Cardiac septum (tissue), 1 donor: ENCODE data around the gene ING5. TPM values are rescaled to one million over a fixed set of nuclear protein-coding genes. Genes with fewer than 3 reads are reported as not detected.

Source experiments
- DNase-seq: peaks from one replicate; pipeline ENCODE4 v3.0.0-alpha.2; 2020; ENCODE audit warnings: low spot score
- intact Hi-C: fragments of 100-400 bp; cut with DNase I; formaldehyde crosslinking; loops from one replicate; pipeline ENCODE4 v1.14.0; 2022
- total RNA-seq: library from RNA; stranded (reverse); fragmentation: NEBNext Ultra II Directional; extraction: Animal tissue kit (Norgen Biotek cat#: 25700); gene quantifications from one replicate; pipeline ENCODE4 v1.2.1, GENCODE V29; 2021
- donor health status: DM: no; HTN: no; CAD: no.

The ING5 gene
- total RNA-seq, 1 donor from 2014 or later: 14.9 TPM

DNA sequence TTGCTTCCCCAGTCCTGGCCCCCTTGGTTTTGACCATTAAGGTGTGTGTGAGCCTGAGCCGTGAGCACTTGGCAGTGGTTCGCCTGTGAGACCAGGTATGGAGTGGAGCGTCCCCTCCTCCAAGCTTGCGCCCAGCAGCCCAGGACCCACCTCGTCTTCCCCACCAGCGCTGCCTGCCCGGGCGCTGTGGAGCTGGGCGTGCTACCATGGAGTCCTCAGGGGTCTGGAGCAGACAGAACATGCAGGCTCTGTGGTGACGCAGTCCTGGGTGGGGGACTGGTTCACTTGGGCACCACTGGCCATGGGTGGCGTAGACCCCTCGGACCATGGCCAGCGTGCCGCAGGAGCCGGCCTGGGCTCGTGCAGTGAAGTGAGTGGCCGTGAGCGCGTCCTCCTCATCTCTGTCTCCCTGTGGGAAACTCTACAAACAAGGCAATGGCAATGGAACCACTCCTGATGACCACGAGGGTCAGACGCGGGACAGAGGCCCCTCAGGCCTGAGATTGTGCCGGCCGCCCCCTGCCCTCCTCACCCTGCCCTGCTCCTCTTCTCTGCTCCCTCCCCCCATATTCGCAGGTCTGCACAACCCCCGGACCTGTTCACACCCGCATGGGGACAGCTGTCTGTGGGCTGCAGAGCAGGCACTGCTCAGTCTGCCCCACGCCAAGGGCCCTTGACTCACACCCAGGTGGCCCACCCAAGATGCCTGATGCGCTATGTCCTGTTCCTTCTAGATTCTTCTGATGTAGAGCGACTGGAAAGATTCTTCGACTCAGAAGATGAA is 30.2 kb upstream of the ING5 start:
- no peak for DNase-seq
- intact Hi-C loops: no loop called here

DNA sequence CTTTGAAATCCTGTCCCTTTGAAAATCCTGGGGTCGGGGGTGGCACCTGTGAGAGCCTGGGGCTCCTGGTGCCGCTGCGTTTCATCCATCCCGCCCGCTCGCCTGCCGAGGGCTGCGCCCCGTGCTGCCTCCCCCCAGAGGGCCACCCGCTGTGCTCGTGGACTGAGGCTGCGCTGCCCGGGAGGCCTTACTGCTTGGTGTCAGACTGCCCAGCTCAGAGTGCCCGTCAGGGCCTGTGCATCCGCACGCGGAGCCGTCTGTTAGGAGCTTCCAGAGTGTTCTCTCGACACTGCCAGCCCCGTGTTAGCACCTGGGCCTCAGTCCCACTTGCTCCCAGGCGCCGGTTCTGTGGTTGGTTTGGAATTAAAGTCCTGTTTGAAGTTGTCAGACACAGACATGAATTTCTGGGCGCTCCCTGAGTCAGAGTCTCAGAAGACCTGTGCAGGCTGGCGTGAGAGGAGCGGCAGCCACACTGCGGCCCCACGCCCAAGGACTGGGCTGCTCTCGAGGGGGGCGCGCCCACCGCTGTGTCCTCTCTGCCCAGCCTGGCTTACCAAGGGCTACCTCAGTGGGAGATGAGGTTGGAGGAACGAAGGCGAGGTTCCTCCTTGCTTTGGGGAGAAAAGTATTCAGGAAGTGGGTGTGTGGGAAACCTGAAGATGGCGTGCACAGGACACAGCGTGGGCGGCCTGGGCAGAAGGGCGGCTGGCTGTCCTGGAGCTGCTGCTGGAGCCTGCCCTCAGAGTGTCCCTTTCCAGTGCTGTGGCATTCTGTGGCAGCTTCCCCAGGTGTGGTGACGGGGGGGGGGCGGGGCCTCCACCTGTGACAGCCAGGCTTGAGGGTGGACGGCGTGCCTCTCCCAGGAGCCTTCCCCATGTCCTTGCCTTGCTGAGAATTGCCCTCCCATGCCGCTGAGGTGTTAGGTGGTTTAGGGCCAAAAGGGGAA is 29.3 kb upstream of the ING5 start:
- DNase-seq: no peak
- intact Hi-C loops: no loop called here

DNA sequence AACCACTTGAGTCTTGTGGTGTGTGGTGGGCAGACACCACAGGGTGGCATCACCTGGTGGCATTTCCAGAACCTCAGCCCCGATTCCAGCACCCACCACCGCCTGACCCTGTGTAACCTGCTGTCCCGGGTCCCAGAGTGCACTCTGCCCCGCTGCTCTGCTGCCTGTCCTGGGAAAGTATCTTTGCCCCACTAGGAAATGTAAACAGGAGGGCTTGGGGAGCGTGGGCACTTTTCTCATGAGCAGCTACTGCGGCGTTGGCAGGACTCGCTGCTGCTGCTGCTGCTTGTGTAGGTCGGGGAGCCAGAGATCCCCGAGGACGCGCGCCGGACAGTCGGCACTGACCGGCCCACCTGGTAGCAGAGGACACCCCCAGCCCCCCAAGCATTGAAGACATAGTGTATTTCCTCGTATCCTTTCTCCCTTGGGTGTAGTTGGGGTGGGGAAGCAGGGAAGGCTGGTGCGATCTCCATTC is 28.6 kb upstream of the ING5 start:
- intact Hi-C loops: no loop called here
- DNase-seq: no peak

DNA sequence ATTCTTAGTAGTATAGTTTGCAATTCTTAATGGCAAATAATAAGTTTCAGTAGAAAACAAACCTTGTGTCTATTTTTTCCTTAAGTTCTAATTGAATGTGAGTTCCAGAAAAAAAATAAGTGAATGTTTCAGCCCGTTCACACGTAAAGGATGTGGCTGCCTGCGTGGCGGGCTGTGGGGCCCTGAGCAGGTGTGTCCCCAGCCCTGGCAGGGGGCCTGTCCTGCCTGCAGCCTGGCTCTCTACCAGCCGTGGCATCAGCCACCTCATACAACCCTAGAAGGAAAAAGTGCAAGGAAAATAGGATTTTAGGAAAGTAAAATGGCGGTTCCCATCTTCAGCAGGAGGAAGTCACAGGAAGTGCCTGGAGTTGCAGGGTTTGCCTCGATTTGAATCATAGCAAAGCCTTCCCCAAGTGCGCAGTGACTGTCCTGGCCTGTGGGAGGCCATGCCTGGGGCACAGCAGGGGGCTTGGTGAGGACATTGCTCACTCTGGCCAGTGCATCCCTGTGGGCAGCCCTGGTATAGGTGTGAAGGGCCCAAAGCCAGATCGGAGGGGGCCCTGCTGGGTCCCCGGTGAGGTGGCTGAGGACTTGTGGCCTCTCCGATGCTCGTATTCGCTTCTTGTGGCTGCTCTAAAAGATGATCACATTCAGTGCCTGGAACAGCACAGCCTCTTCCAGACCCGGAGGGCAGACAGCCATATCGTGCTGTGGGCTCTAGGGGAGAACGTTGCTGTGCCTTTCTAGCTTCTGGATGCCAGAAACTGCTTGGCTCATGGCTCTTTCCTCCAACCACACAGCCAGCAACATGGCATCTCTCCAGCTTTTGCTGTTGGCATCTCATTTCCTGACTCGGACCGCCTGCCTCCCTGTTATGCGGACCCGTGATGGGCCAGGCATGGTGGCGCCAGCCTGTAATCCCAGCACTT is 27.8 kb upstream of the ING5 start:
- no peak for DNase-seq
- intact Hi-C loops: no loop called here

DNA sequence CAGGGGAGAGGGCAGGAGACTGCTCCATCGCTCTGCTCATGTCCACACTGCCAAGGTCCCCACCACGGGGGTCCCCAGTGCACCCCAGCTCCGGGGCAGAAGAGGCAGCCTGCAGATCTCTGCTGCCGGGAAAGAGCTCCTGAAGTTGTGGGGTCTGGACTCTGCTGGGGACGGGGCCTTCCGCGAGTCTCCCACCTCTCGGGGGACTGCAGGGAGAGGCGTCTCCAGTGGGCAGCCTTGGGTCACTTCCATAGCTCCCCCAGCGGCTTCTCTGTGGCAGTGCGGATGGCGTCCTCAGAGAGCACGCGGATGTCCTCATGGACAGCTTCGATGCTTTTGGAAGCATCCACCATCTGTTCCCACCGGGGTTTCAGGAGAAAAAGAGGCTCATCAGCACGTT is 26.0 kb upstream of the ING5 start:
- no peak for DNase-seq
- intact Hi-C loops: no loop called here

DNA sequence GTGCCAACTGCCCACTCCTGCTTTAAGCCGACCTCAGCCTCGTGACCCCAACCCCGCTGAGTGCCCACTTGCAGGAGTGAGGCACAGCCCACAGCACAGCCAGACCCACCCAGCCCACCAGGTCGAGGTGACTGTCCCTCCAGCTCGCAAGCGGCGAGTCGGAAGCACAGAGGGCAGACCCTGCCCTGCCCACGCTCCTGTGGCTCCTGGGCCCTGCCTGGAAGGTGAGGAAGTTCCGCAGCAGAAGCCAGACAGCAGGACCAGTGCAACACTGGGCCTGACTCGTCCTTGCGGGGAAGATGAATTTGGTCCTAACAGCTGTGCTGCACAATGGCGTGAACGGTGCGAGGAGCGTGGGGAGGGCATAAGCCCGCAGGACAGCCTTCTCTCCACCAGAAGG is 25.2 kb upstream of the ING5 start:
- no peak for DNase-seq

DNA sequence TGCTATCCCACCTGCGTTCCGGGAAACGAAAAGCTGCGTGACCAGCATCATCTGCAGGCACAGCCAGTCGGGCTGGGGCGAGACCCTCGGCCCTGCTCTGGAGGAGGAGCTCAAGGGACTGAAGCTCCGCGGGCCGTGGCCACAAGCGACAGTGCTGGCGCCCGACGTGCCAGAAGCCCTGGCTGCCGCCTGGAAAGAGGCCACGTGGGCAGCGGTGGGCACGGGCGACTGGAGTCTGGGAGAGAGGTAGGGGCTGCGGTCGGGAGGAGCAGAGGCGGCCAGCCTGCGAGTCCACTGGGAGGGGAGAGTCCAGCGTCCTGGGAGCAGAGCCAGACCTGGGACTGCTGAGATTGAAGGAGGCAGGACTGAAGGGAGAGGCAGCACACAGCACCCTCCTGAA is 24.4 kb upstream of the ING5 start:
- DNase-seq: no peak
- intact Hi-C loops: no loop called here

More for the DNA sequence above, 25.2 kb upstream of the ING5 start:
- intact Hi-C loops: no loop called here

DNA sequence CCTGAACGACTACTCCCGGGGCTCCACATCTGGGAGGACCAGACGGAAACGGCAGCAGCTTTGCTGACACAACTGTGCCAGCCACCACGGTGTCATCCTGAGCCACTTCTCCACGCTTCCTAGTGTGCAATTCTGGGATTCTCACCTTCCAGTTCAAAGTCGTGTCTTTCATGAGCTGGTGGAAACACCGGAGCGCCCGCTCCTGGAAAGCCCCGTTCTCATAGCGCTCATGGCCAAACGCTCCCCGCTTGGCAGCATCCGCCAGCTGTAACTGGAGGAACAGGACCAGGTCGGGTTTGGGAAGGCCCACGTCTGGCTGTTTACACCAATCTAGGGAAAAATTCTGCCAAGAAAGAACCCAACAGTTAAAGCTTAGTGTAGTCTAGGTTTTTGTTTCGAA is 23.5 kb upstream of the ING5 start:
- intact Hi-C loops: no loop called here
- no peak for DNase-seq

DNA sequence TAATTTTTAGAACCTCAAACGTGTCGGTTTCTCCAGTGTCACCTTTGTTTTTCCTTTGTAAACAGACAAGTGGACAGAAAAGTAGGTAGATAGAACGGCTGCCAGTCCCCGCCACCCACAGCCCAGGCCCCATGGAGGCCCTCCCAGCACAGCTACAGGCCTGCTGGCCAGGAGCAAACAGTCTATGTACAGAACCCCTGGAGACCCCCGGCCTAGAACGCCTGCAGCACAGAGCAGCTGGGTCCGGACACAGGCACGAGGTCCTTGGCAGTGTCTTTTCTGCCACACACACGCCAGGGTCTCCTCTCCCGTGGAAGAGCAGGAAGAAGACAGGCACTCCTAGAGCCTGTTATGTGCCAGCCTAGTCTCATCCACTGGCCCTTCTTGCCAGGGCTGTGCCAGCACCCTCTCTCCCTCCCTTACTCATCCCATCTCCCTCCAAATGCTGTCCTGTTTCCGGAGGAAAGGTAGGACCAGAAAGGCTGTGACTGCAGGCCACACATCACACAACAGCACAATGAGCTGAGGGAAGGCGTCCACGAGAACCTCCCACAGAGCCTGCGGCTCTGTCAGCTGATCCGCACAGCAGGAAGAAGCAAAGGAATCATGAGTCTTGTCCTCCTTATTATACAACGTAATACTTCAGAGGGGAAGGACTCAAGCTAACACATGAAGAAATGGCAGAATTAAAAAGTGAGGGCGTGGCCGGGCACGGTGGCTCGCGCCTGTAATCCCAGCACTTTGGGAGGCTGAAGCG is 22.9 kb upstream of the ING5 start:
- no peak for DNase-seq
- intact Hi-C loops: no loop called here

DNA sequence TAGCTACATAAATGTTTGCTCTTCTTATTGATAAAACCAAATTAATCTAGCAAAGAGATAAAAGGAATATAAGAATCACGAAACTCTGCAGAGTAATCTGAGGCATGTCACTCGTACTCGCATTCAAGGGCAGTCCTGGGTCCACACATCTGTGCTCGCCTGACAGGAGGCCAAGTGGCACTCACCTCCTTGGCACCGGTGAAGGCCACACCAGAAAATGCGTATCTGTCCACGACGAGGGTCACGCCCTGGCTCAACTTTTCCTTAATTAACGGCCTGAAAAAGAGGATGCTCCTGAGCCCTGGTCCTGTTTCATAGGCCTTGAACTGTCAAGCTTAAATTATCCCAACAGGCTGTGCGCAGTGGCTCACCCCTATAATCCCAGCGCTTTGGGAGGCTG is 21.8 kb upstream of the ING5 start:
- intact Hi-C loops: no loop called here
- no peak for DNase-seq

DNA sequence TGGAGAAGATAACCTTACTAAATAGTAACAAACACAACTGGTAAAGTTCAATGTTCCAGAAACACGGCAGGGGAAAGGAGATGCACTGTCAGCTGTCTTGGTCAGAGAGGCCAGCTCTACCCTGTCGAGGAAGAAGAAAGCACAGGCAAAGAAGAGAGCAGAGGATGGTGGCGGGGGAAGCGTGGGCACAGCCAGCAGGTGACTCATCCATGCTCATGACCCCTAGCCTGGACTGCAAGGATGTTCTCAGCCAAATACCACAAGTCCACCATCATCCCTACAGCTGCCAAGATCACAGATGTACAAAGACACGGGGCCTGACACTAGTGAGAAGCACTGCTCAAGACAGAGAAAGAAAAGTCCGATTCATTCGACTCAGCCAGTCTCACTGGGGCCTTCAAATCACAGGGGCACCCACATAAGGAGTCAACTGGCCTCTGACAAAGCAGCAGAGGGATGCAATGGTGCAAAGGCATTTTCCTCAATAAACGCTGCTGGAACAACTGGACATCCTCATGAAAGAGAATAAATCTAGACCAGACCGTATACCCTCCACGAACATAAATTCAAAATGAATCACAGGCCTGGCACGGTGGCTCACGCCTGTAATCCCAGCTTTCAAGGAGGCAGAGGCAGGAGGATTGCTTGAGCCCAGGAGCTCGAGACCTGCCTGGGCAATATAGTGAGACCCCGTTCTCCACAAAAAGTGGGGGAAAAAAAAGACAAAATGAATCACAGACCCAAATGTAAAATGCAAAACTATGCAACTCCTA is 20.8 kb upstream of the ING5 start:
- intact Hi-C loops: no loop called here
- DNase-seq: no peak

DNA sequence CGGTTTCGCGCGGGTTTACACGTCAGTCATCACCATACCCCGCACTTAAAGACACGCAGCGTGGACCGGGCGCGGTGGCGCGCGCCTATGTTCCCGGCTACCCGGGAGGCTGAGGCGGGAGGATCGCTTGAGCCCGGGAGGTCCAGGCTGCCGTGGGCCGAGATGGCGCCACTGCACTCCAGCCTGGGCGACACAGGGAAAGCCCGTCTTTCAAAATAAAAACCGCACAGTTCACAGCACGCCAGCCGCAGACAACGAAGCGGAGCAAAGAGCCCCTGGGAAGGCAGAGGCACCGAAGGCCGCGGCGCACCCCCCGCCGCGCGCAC is 15.6 kb upstream of the ING5 start:
- no peak for DNase-seq
- intact Hi-C loops: loop anchor here (2.0 kb wide), 2 partner anchors 15 to 49 kb away; partner anchors contain the start of genes ATG4B and THAP4

DNA sequence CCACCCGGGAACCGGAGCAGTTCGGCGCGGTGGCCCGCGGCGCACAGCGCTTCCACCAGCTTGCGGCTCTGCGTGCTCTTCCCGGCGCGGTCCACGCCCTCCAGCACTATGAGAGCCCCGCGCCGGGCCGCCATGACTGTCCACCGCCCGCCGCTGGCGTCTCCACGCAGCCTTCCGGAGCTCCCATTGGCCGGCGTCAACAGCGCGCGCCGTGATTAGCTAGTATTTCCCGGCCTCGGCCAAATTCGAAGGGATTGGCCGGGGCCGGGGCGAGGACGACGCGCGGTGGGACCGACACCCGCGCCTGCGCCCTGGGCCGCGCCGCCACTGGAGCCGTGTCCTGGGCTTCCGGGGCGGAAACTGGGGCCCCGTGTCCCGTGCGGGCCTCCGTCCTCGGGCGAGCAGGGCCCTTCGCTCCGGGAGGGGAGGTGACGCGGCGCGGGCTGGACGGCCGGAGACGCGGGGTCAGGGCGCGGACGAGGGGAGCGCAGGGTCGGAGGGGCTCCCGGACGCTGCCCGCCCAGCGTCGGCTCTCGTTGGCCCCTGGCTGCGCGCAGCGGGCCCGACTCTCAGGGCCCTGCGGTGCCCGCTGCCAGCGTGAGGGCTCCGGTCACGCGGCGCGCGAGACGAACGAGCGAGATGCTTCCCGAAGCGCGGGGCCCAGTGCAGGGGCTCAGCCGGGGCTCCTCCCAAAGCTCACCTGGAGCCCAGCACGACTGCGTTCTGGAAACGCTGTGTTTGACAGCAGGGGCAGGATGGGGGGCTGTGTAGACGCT is 15.0 kb upstream of the ING5 start, which contains the start of gene DTYMK:
Gene DTYMK, minus strand, starts transcription at position 166 of the 776 bp plus-strand sequence. Its CDS starts 32 bp downstream, at position 134.
- peak; percentile 98 for DNase-seq
- intact Hi-C loops: loop anchor here (2.0 kb wide), 2 partner anchors 14 to 50 kb away; partner anchors contain the start of genes ATG4B and THAP4

DNA sequence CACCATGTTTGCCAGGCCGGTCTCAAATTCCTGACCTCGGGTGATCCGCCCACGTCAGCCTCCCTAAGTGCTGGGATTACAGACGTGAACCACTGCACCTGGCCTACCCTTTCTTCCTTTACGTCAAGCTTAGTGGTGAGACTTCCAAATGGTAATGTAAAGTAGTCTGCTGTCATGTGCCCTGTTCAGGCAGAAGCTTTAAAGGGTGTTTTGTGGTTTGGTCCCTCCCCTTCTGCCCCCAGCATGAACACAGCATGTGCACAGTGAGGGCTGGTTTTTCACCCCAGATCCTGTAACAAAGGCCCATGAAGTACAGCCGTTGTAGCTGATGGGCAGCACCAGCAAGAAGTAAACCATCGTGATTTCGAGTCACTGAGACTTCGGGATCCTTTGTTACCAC is 12.5 kb upstream of the ING5 start:
- intact Hi-C loops: no loop called here
- DNase-seq: no peak

DNA sequence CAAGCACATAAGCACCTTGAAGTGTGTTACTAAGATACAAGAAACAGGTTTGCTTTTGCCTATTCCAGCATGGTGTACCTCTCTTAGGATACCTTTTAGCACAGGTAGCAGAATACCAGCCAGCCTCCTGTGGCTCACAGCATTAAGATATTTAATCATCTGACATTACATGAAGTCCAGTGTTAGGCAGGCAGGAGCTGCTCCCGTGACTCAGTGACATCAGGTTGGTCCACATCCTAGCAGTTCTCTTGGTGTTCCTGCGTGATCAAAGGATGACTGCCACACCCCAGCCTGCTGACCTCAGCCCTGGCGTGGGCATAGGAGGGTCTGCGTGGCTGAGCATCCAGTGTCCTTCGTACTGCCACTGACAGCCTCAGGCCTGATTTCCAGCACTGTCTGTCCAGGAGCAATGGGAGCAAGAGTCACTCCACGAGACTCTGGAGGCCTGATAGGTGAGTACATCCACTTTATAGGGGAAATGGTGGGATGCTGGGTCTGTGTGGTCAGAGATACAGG is 11.6 kb upstream of the ING5 start:
- intact Hi-C loops: no loop called here
- DNase-seq: no peak

DNA sequence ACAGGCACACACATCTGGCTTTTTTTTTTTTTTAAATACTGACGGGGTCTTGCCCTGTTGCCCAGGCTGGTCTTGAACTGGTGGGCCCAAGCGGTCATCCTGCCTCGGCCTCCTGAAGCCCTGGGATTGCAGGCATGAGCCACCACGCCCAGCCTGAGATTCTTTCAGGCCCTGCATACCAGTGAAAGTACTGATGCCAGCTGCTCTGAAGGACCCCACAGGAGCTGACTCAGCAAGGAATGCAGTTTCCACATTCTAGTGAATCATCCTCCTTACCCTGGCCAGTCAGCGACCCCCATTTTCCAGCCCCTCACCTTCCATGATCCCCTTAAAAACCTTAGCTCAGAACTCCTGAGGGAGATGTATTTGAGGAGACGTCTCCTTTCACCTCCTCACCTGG is 9.4 kb upstream of the ING5 start:
- no peak for DNase-seq
- intact Hi-C loops: no loop called here

DNA sequence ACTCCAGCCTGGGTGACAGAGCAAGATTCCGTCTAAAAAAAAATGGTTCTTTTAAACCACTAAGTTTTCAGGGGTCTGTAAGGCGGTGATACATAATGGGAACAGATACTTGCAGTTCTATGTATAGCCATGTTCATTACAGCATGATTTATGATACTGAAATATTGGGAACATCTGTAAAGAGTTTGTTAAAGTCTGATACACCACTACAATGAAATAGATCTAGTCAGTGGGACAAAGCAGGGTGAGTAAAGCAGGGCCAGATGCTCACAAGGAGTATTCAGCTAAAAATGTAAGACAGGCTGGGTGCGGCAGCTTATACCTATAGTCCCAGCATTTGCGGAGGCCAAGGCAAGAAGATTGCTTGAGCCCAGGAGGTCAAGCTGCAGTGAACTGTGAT is 6.2 kb upstream of the ING5 start:
- intact Hi-C loops: no loop called here
- no peak for DNase-seq
